ENCODE data around the gene KRT1.
"Not testable (repeated sequence)": the region's sequence is repeated elsewhere in the genome, so short reads cannot be mapped to it uniquely, and the experiment has no call there.

KRT1 gene

DNA sequence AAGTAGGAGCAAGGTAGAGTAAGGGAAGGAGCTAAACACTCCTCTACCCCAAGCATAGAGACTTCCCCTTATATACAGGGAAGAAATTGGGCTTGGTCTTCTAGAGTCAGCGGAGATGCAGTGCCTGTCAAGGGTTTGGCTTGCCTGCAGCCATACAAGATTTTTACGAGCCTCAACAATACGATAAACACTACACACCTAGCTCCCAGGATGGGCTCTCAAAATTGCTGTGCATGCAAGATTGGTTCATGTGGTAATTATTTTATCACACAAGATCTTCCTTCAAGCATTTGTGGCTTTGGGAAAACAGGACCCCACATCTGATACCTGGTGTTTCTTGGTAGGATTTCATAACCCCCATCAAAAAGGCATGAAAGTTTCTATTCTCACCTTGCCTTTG lies at the start of gene KRT1:
Gene KRT1 (minus strand): TSS at position 45 of the 400 bp plus-strand sequence. CDS start 59 bp downstream, outside the sequence.
- DNase-seq (ENCODE audit: low read depth): no peak

DNA sequence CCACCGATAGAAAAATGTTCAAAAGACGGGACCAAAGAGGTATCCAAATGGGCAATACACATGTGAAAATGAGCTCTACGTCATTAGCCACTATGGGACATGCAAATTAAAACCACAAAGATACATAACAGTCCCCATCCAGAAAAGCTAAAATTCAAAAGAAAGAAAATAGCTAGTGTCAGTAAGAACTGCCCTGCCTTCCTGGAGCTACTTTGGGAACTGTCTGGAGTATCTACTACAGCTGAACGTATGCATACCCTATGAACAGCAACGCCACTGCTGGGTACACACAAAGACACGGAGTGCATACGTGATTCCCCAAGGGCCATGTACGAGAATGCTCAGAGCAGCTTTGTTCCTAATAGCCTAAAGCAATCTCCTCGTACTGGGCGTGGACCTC lies 48.9 kb upstream of the KRT1 start:
- no peak for DNase-seq (ENCODE audit: low read depth)

GRCh38 chr12:52728374-52728773 lies 48.2 kb upstream of the KRT1 start:
- DNase-seq (ENCODE audit: low read depth): no peak

GRCh38 chr12:52727037-52727436 lies 46.8 kb upstream of the KRT1 start:
- DNase-seq (ENCODE audit: low read depth): no peak

GRCh38 chr12:52726451-52726850 lies 46.2 kb upstream of the KRT1 start:
- no peak for DNase-seq (ENCODE audit: low read depth)

DNA sequence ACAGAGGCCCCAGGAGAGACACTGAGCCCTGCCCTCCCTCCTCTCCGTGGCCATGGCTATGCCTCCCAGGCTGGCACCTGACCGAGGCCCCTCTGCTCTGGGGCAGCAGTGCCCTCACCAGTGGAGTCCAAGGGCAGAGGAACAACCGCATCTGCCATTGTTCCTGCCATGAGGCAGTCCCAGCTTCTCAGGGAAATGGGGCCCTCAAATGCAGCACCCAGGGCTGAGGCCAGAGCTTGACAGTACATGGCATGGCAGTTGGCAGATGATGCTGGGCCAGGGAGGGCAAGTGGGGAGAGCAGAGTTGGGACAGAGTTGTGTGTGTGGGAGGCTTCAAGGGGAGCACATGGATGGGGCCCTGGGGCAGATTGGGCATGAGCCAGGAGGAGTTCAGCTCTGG lies 44.2 kb upstream of the KRT1 start:
- no peak for DNase-seq (ENCODE audit: low read depth)

GRCh38 chr12:52722680-52723079 lies 42.5 kb upstream of the KRT1 start:
- no peak for DNase-seq (ENCODE audit: low read depth)

DNA sequence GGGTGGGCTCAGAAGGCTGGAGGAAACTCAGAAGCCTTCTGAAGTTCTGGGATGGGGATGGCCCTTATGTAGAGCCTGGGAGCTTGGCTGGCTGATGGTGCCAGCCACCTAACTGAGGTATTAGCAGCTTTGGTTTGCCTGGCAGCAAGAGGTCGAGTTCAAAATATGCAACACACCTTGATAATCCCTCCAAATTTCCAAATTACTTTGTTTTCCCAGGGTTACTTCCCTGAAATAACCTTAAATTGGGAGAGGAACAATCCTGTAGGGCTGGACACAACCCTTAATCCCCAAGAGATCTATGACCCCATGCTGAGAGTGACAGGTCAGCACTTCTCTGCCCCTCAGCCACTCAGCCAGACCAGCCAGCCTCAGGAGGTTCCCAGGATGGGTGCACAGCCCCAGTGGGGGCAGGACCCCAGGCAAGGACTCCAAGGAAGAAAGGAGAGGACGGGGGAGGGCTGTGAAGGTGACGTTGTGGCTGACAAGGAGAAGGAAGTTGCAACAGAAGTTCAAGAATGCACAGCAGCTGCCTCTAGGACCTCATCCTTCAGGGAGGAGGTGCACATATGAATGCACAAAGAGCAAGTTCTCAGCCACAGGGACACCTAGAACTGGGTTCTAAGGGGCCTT lies 41.7 kb upstream of the KRT1 start:
- DNase-seq (ENCODE audit: low read depth): no peak

- no peak for DNase-seq (ENCODE audit: low read depth)
These were observed 40.2 kb upstream of the KRT1 start for GRCh38 chr12:52720365-52720886.

GRCh38 chr12:52716061-52716460 lies 35.9 kb upstream of the KRT1 start:
- no peak for DNase-seq (ENCODE audit: low read depth)

DNA sequence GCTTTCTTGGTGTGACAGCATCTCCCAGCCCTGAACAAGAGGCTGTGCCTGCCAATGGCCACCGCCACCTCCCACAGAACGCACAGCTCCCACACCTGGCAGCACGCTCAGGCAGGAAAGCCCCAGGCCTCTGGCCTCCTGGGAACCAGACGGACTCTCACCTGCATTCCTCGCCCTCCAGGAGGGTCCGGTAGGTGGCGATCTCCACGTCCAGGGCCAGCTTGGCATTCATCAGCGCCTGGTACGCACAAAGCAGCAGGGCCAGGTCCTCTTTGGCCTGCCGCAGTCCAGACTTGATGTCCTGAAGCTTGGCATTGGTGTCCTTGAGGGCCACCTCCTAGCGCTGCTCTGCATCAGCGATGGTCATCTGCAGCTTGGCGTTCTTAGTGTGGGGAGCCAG lies 35.2 kb upstream of the KRT1 start:
- DNase-seq (ENCODE audit: low read depth): no peak

DNA sequence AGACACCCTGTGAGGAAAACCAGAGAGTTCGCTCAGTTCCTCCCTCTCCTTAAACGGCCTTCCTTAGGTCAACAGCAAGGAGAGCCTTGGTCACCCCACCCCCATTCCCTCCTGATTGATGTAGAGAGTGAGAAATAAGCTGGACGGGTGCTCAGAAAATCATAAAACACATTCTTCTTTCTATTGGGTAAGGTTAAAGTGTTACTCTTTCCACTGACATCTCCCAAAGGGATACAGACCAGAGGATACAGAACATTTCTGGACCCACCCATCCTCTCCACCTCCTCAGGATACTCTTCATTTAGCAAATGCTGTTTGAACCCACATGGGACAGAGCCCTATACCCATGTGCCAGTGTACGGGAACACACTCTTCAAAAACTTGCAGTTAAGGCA lies 34.7 kb upstream of the KRT1 start:
- DNase-seq (ENCODE audit: low read depth): no peak

GRCh38 chr12:52713960-52714886 lies 34.0 kb upstream of the KRT1 start:
- no peak for DNase-seq (ENCODE audit: low read depth)

GRCh38 chr12:52712122-52712521 lies 31.9 kb upstream of the KRT1 start:
- DNase-seq (ENCODE audit: low read depth): not testable (repeated sequence)

DNA sequence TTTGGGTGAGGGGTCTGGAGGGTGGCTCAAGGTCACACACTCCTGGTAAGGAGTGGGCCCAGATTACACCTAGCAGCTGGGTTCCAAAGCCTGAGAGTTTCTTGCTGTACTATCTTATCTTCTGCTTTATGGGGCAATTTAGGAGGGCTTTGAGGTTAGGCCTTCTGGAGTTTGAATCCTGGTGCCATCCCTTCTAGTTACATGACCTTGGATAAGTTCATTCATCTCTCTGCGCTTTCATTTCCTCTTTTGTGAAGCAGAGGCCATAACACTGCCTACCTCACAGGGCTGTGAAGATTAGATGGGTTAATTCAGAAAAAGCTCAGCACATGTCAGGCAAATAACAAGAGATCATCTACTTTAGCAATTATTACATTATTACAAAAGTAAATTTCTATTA lies 30.5 kb upstream of the KRT1 start:
- DNase-seq (ENCODE audit: low read depth): no peak

DNA sequence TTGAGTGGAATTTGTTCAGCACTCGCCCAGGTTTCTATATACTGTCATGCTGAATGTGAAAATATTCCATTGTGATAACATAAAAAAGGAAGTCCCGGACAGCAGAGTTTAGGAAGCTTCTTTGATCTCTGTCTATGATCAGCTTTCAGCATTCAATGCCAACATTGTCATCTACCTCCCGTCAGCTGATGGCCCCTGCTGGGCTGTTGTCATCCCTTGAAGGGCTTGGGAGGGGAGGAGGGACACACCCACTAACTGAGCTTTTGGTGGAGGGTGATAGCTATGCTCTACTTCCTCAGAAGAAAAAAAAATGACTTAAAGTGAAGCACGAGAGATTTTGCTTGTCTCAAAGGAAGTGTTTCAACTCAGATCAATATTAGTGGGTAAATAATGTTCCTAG lies 27.8 kb upstream of the KRT1 start:
- DNase-seq (ENCODE audit: low read depth): no peak

DNA sequence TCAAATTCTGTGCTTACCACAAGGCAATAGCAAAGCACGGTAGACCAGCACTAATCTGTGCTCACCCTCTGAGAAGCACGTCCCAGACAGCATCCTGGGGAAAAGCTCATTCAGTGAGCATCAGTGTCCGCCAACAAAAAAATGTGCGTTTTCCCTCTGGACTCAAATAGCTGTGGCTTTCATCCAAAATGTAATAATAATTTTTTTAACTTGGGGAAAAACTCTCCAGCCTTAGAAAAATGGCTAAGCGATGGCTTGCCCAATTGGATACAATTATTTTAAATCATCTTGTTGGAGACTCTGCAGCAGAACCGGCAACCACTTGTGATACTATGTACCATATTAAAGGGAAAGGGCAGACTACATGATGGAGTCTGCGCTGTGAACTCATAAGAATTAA lies 24.3 kb upstream of the KRT1 start:
- DNase-seq (ENCODE audit: low read depth): no peak

DNA sequence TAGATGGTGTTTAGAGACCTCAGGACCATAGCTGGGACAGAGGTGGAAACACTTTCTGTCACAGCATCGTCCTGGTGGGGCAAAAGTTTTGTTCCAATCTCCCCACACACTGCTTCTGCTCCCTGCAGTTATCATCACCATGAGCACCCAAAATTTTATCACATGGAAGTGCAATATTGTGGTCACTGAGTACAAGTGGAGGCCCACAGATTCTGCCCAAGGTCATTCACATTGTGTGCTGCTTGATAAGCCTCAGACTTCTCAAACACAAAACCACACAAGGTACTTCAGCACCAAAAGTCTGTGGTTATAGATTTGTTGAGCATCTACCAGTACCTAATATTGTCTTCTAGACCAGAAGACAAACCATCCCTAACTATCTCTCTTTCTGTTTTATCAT lies 23.7 kb upstream of the KRT1 start:
- no peak for DNase-seq (ENCODE audit: low read depth)

GRCh38 chr12:52703424-52703823 lies 23.2 kb upstream of the KRT1 start, which contains the start of gene KRT77:
Gene KRT77 (minus strand): TSS chr12:52703524. CDS start chr12:52703434, 90 bp downstream.
- DNase-seq (ENCODE audit: low read depth): no peak

DNA sequence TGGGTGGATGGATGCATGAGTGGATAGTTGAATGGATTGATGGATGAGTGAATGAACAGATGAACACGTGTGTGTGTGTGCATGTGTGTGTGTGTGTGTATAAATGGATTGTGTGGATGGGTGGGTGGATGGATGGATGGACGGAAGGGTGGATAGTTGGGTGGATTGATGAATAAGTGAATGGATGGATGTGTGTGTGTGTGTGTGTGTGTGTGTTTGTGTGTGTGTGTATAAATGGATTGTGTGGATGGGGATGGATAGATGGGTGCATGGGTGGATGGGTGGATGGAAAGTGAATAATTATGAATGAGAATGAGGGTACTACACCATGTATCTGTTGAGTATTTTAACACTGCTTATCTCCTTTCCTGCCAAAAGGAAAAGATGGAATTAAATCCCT lies 22.1 kb upstream of the KRT1 start:
- no peak for DNase-seq (ENCODE audit: low read depth)

DNA sequence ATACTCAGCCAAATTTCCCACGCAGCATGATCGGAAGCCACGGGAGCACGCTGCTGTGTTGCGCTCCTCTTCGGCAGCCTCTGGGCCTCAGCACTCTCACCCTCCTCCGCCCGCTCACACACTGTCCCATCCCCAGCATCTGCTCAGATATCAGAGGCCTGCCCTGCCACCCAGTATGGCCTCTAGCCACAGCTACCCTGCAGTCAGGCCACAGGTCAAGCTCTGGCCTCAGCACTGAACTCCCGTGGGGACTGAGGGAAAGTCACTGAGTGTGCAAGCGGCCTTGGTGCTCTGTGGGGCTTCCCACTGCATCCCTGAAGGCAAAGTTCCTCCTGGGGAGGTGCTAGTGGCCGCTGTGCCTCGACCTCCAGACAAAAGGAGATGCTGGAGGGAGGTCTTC lies 21.1 kb upstream of the KRT1 start:
- no peak for DNase-seq (ENCODE audit: low read depth)

DNA sequence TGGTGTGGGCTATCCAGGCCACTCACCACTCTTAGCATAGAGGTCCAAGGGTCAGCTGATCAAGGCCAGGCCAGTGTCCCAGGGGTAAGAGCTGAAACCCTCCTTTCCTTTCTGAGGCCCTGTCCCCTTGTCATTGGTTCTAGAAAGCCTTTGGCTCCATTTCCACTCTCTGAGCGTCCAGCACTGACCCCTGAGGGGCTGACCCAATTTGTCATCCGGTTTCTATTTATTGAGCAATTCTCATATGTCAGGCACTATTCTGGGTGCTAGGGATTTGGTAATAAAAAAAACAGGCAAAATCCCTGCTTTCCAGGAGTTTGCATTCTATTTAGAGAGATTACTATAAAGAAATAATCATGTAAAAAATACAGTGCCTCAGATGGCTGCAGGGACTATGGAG lies 19.8 kb upstream of the KRT1 start:
- DNase-seq (ENCODE audit: low read depth): no peak

GRCh38 chr12:52699373-52699772 lies 19.2 kb upstream of the KRT1 start:
- no peak for DNase-seq (ENCODE audit: low read depth)
